H9 (cell line): Measurements from ENCODE around the gene CELA3A. TPM values are rescaled to one million over a fixed set of nuclear protein-coding genes. Genes with fewer than 3 reads are reported as not detected.

Source experiments
- DNase-seq: peaks from one replicate; pipeline ENCODE4 v3.0.0-alpha.2; 2017
- H2AFZ ChIP-seq: one replicate; pipeline ENCODE4 v1.6.1; 2013; ENCODE audit warnings: mild to moderate bottlenecking, low read length, control low read depth, moderate library complexity
- H2AK5ac ChIP-seq: 2 replicates; pipeline ENCODE4 v1.6.1; 2013; ENCODE audit warnings: low read length, control low read depth, mixed read lengths; ENCODE audit not compliant: insufficient read length
- H2BK120ac ChIP-seq: one replicate; pipeline ENCODE4 v1.6.1; 2013; ENCODE audit warnings: low read depth, mild to moderate bottlenecking, low read length, control low read depth, inconsistent platforms; ENCODE audit not compliant: poor library complexity, severe bottlenecking
- H2BK12ac ChIP-seq: 2 replicates; pipeline ENCODE4 v1.6.1; 2013; ENCODE audit warnings: low read length, control low read depth, mixed read lengths, low read depth; ENCODE audit not compliant: insufficient read length
- H2BK15ac ChIP-seq: 2 replicates; pipeline ENCODE4 v1.6.1; 2013; ENCODE audit warnings: low read depth, low read length, control low read depth
- H2BK20ac ChIP-seq: one replicate; pipeline ENCODE4 v1.6.1; 2013; ENCODE audit warnings: low read depth, mild to moderate bottlenecking, low read length, control low read depth, inconsistent platforms; ENCODE audit not compliant: poor library complexity, severe bottlenecking
- H2BK5ac ChIP-seq: 2 replicates; pipeline ENCODE4 v1.6.1; 2013; ENCODE audit warnings: low read length, control low read depth, mixed read lengths; ENCODE audit not compliant: insufficient read length
- H3K14ac ChIP-seq: 2 replicates; pipeline ENCODE4 v1.6.1; 2013; ENCODE audit warnings: low read length, control low read depth; ENCODE audit not compliant: insufficient read depth
- H3K18ac ChIP-seq: 2 replicates; pipeline ENCODE4 v1.6.1; 2013; ENCODE audit warnings: low read depth, mild to moderate bottlenecking, mixed read lengths, low read length, control low read depth; ENCODE audit not compliant: insufficient read length
- H3K23ac ChIP-seq: 2 replicates; pipeline ENCODE4 v1.6.1; 2013; ENCODE audit warnings: low read length, control low read depth, mixed read lengths, low read depth; ENCODE audit not compliant: insufficient read length
- H3K23me2 ChIP-seq: 2 replicates; pipeline ENCODE4 v1.6.1; 2013; ENCODE audit warnings: low read depth, mild to moderate bottlenecking, mixed read lengths, low read length, control low read depth; ENCODE audit not compliant: insufficient read length, poor library complexity, severe bottlenecking
- H3K27ac ChIP-seq: 2 replicates; pipeline ENCODE4 v1.5.1; 2013; ENCODE audit warnings: low read length, control low read depth, mixed read lengths, low read depth; ENCODE audit not compliant: insufficient read length
- H3K27me3 ChIP-seq: 2 replicates; pipeline ENCODE4 v1.6.1; 2013; ENCODE audit warnings: low read length, control low read depth, inconsistent platforms; ENCODE audit not compliant: insufficient read depth
- H3K4ac ChIP-seq: 2 replicates; pipeline ENCODE4 v1.6.1; 2013; ENCODE audit warnings: low read depth, mild to moderate bottlenecking, control low read depth, inconsistent platforms, low read length, moderate library complexity
- H3K4me1 ChIP-seq: 2 replicates; pipeline ENCODE4 v1.6.1; 2013; ENCODE audit warnings: low read length, control low read depth, inconsistent platforms; ENCODE audit not compliant: insufficient read depth
- H3K4me2 ChIP-seq: 2 replicates; pipeline ENCODE4 v1.6.1; 2013; ENCODE audit warnings: low read length, control low read depth, mixed read lengths; ENCODE audit not compliant: insufficient read length, insufficient read depth
- H3K56ac ChIP-seq: 2 replicates; pipeline ENCODE4 v1.6.1; 2013; ENCODE audit warnings: low read depth, mild to moderate bottlenecking, mixed read lengths, low read length, control low read depth; ENCODE audit not compliant: insufficient read length
- H3K79me1 ChIP-seq: 2 replicates; pipeline ENCODE4 v1.6.1; 2013; ENCODE audit warnings: low read depth, mild to moderate bottlenecking, moderate library complexity, low read length, control low read depth, inconsistent platforms; ENCODE audit not compliant: insufficient read depth, poor library complexity, severe bottlenecking
- H3K79me2 ChIP-seq: 2 replicates; pipeline ENCODE4 v1.6.1; 2013; ENCODE audit warnings: low read length, control low read depth, inconsistent platforms; ENCODE audit not compliant: insufficient read depth
- H3K9ac ChIP-seq: 2 replicates; pipeline ENCODE4 v1.6.1; 2013; ENCODE audit warnings: low read length, control low read depth, mixed read lengths; ENCODE audit not compliant: insufficient read length; ENCODE audit errors: extremely low read depth
- H3K9me3 ChIP-seq: one replicate; pipeline ENCODE4 v1.6.1; 2013; ENCODE audit warnings: low read depth, low read length, inconsistent platforms; ENCODE audit not compliant: control insufficient read depth
- H3T11ph ChIP-seq: one replicate; pipeline ENCODE4 v1.6.1; 2013; ENCODE audit warnings: mild to moderate bottlenecking, low read length, control low read depth, inconsistent platforms
- H4K20me1 ChIP-seq: one replicate; pipeline ENCODE4 v1.6.1; 2013; ENCODE audit not compliant: control insufficient read depth, insufficient read length, insufficient read depth
- H4K5ac ChIP-seq: 2 replicates; pipeline ENCODE4 v1.6.1; 2013; ENCODE audit warnings: low read depth, mild to moderate bottlenecking, mixed read lengths, low read length, control low read depth; ENCODE audit not compliant: insufficient read length
- H4K8ac ChIP-seq: replicated peaks from 2 replicates; pipeline ENCODE4 v1.6.1; 2013; ENCODE audit warnings: low read length, control low read depth, mixed read lengths, low read depth; ENCODE audit not compliant: insufficient read length
- H4K91ac ChIP-seq: 2 replicates; pipeline ENCODE4 v1.6.1; 2013; ENCODE audit warnings: low read depth, mild to moderate bottlenecking, moderate library complexity, mixed read lengths, low read length, control low read depth; ENCODE audit not compliant: insufficient read length
- H3K27ac Mint-ChIP-seq, 3 experiments: 2 replicates in 2 of 3; 3 replicates in 1 of 3; pipeline ENCODE4 v1.8.0; 2020 to 2021; ENCODE audit warnings: mixed read lengths in 3 of 3, mild to moderate bottlenecking in 1 of 3, moderate library complexity in 1 of 3
- H3K27me3 Mint-ChIP-seq: 2 replicates; pipeline ENCODE4 v1.8.0; 2021; ENCODE audit warnings: low read depth, mild to moderate bottlenecking, moderate library complexity, mixed read lengths
- H3K36me3 Mint-ChIP-seq, 3 experiments: 2 replicates in 2 of 3; 3 replicates in 1 of 3; pipeline ENCODE4 v1.8.0; 2020 to 2021; ENCODE audit warnings: low read depth in 3 of 3, mixed read lengths in 3 of 3; ENCODE audit not compliant: insufficient read depth in 1 of 3
- H3K4me1 Mint-ChIP-seq, 2 experiments: 2 replicates each; pipeline ENCODE4 v1.8.0; 2020; ENCODE audit warnings: mixed read lengths in 2 of 2
- H3K4me3 Mint-ChIP-seq, 2 experiments: 2 replicates in 1 of 2; 3 replicates in 1 of 2; pipeline ENCODE4 v1.8.0; 2020 to 2021; ENCODE audit warnings: mild to moderate bottlenecking in 2 of 2, mixed read lengths in 2 of 2, moderate library complexity in 1 of 2
- H3K9me3 Mint-ChIP-seq, 2 experiments: 2 replicates in 1 of 2; 3 replicates in 1 of 2; pipeline ENCODE4 v1.8.0; 2020; ENCODE audit warnings: mild to moderate bottlenecking in 2 of 2, mixed read lengths in 2 of 2, moderate library complexity in 1 of 2
- WGBS: extraction: QIAGEN DNeasy Blood & Tissue Kit; methylation state at CpG from one replicate; pipeline ENCODE4 v1.1.7; 2013; ENCODE audit warnings: missing lambda C conversion rate, low lambda C conversion rate, mixed read lengths; ENCODE audit not compliant: insufficient read length; ENCODE audit errors: extremely low coverage; 5-methylcytosine and 5-hydroxymethylcytosine counted together
- total RNA-seq: library from RNA; stranded (reverse); gene quantifications from 2 replicates; pipeline ENCODE4 v1.2.1, GENCODE V29; 2021
- TF ChIP-seq, protein P1 (sequence below): fragments of 200-600 bp; sonication (generic); conservative IDR thresholded peaks from 3 replicates; pipeline ENCODE4 v1.8.0; 2021; ENCODE audit warnings: antibody characterized with exemption, mild to moderate bottlenecking

Gene CELA3A
- total RNA-seq, 1 experiment from 2014 or later = not detected

DNA sequence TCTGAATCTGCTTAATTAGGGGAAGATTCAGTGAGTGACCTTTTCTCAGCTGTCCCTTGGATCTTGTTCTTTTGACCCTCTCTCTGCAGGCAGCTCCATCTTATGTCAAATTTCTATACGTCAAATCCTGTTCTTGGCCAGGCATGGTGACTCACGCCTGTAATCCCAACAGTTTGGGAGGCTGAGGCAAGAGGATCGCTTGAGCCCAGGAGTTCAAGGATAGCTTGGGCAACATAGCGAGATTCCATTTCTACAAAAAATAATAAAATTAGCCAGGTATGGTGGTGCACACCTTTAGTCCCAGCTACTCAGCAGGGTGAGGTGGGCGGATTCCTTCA lies 38.8 kb downstream of the CELA3A start:
- no peak for DNase-seq
- Histone ChIP-seq H2AFZ (no peak overlapping the region), H2BK120ac (no peak overlapping the region), H3K4ac (no peak overlapping the region), H3K9me3 (no peaks in the 10 kb centered on the region), H3K4me2 (no peak overlapping the region), H2BK5ac (no peak overlapping the region), H3K79me2 (no peaks in the 10 kb centered on the region), H4K5ac (no peak overlapping the region), H3K27ac (no peak overlapping the region), H2BK12ac (no peak overlapping the region), H3K79me1 (no peaks in the 10 kb centered on the region), H2BK20ac (no peak overlapping the region), H3K27me3 (no peaks in the 10 kb centered on the region), H3K56ac (no peak overlapping the region), H4K20me1 (no peaks in the 10 kb centered on the region), H3K4me1 (peaks cover 12% of the 10 kb centered on the region; the same call in 1 of the 2 replicates), H2AK5ac (no peak overlapping the region), H3T11ph (no peak overlapping the region), H3K18ac (no peak overlapping the region), H3K14ac (no peak overlapping the region), H4K91ac (no peak overlapping the region), H3K23ac (no peak overlapping the region), H4K8ac (no peak overlapping the region), H2BK15ac (no peak overlapping the region), H3K23me2 (no peaks in the 10 kb centered on the region), H3K9ac (no peak overlapping the region)
- WGBS = no CpG with 5 or more reads among the region's 5 CpGs
- peaks cover 41 to 45% of the 10 kb centered on the region in 2 experiments for H3K4me1 Mint-ChIP-seq
- no peaks in the 10 kb centered on the region for H3K27me3 Mint-ChIP-seq
- H3K9me3 Mint-ChIP-seq = peaks cover under 1 to 1% of the 10 kb centered on the region in 2 experiments; a peak in 3 of 5 replicates
- H3K27ac Mint-ChIP-seq = 0 out of 7 replicates have a peak overlapping the region, but pooled peaks of 1 of the 3 experiments have one; percentile 59
- TF ChIP-seq, protein P1, sequence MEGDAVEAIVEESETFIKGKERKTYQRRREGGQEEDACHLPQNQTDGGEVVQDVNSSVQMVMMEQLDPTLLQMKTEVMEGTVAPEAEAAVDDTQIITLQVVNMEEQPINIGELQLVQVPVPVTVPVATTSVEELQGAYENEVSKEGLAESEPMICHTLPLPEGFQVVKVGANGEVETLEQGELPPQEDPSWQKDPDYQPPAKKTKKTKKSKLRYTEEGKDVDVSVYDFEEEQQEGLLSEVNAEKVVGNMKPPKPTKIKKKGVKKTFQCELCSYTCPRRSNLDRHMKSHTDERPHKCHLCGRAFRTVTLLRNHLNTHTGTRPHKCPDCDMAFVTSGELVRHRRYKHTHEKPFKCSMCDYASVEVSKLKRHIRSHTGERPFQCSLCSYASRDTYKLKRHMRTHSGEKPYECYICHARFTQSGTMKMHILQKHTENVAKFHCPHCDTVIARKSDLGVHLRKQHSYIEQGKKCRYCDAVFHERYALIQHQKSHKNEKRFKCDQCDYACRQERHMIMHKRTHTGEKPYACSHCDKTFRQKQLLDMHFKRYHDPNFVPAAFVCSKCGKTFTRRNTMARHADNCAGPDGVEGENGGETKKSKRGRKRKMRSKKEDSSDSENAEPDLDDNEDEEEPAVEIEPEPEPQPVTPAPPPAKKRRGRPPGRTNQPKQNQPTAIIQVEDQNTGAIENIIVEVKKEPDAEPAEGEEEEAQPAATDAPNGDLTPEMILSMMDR = no peak
- no peak overlapping the region for H3K4me3 Mint-ChIP-seq
- H3K36me3 Mint-ChIP-seq = peaks cover 0 to 1% (median 0%) of the 10 kb centered on the region in 3 experiments; a peak in 2 of 7 replicates
